Gastroesophageal sphincter (tissue), 4 donors: Measurements from ENCODE around the gene C10orf71. TPM values are rescaled to one million over a fixed set of nuclear protein-coding genes. Genes with fewer than 3 reads are reported as not detected.

Experiments
- ATAC-seq: fragments of 150-250 bp; one replicate; pipeline ENCODE4 v1.9.1; 2016; ENCODE audit warnings: mild to moderate bottlenecking, moderate library complexity
- H3K27ac ChIP-seq, 4 donors: fragments of 200-600 bp; sonication (generic) in 3 of 4; 1 replicate in 3 of 4; 2 replicates in 1 of 4; pipeline ENCODE4 v1.5.1; 2016 to 2019
- H3K27me3 ChIP-seq: fragments of 200-600 bp; sonication (generic); one replicate; pipeline ENCODE4 v1.5.1; 2019
- H3K36me3 ChIP-seq, 2 donors: fragments of 200-600 bp; sonication (generic); one replicate each; pipeline ENCODE4 v1.5.1; 2019; ENCODE audit warnings: control low read depth in 1 of 2
- H3K4me1 ChIP-seq, 3 donors: fragments of 200-600 bp; sonication (generic); 1 replicate in 2 of 3; 2 replicates in 1 of 3; pipeline ENCODE4 v1.5.1; 2016 to 2019; ENCODE audit warnings: control low read depth in 2 of 3
- H3K4me3 ChIP-seq, 2 donors: fragments of 200-600 bp; sonication (generic); one replicate each; pipeline ENCODE4 v1.5.1; 2019; ENCODE audit warnings: mild to moderate bottlenecking in 1 of 2, moderate library complexity in 1 of 2
- H3K9me3 ChIP-seq, 3 donors: fragments of 200-600 bp; sonication (generic); one replicate each; pipeline ENCODE4 v1.5.1; 2017 to 2019; ENCODE audit warnings: control low read depth in 2 of 3
- EP300 ChIP-seq: sonication (generic); formaldehyde crosslinking; IDR thresholded peaks from one replicate; pipeline ENCODE4 v1.6.1; 2017; ENCODE audit warnings: antibody characterized with exemption, mild to moderate bottlenecking
- POLR2A ChIP-seq, 2 donors: fragments of 450-650 bp; IDR thresholded peaks; one replicate each; pipeline ENCODE4 v1.6.1; 2017; ENCODE audit warnings: antibody characterized with exemption in 2 of 2, mild to moderate bottlenecking in 2 of 2, moderate library complexity in 1 of 2
- POLR2AphosphoS5 ChIP-seq: sonication (generic); formaldehyde crosslinking; IDR thresholded peaks from one replicate; pipeline ENCODE4 v1.6.1; 2017; ENCODE audit warnings: antibody characterized with exemption
- WGBS, 2 donors: methylation state at CpG; one replicate each; pipeline ENCODE4 v1.1.5; 2018; ENCODE audit warnings: low coverage in 1 of 2; 5-methylcytosine and 5-hydroxymethylcytosine counted together
- total RNA-seq, 4 donors: library from RNA; depleted of rRNA; stranded (reverse); fragments of >200 nt; gene quantifications; one replicate each; pipeline ENCODE4 v1.1.0, GENCODE V29; 2016
- TF ChIP-seq, protein P1 (sequence below), 4 experiments: fragments of 200-600 bp in 2 of 4; fragments of 450-650 bp in 2 of 4; sonication (generic) in 1 of 4; IDR thresholded peaks; one replicate each; pipeline ENCODE4 v1.5.1; 2017 to 2019; ENCODE audit warnings: antibody characterized with exemption in 4 of 4, mild to moderate bottlenecking in 2 of 4, moderate library complexity in 2 of 4

The C10orf71 gene
- total RNA-seq, 4 donors from 2014 or later = 0.08 to 0.27 TPM; not detected in 2

GRCh38 chr10:49254556-49255318 is 44.2 kb upstream of the C10orf71 start:
- no peak for ATAC-seq
- no peaks in the 10 kb centered on the region for H3K27me3 ChIP-seq
- H3K4me1 ChIP-seq = no peaks in the 10 kb centered on the region
- no peaks in the 10 kb centered on the region for H3K36me3 ChIP-seq
- H3K9me3 ChIP-seq = no peaks in the 10 kb centered on the region
- WGBS, 2 donors = 44 to 59% methylated on average over 8 to 10 of the region's 14 CpGs
- no peak overlapping the region for H3K4me3 ChIP-seq
- H3K27ac ChIP-seq = no peak overlapping the region
- TF ChIP-seq POLR2AphosphoS5 = no peak
- TF ChIP-seq, protein P1, sequence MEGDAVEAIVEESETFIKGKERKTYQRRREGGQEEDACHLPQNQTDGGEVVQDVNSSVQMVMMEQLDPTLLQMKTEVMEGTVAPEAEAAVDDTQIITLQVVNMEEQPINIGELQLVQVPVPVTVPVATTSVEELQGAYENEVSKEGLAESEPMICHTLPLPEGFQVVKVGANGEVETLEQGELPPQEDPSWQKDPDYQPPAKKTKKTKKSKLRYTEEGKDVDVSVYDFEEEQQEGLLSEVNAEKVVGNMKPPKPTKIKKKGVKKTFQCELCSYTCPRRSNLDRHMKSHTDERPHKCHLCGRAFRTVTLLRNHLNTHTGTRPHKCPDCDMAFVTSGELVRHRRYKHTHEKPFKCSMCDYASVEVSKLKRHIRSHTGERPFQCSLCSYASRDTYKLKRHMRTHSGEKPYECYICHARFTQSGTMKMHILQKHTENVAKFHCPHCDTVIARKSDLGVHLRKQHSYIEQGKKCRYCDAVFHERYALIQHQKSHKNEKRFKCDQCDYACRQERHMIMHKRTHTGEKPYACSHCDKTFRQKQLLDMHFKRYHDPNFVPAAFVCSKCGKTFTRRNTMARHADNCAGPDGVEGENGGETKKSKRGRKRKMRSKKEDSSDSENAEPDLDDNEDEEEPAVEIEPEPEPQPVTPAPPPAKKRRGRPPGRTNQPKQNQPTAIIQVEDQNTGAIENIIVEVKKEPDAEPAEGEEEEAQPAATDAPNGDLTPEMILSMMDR (IDR thresholded peaks at IDR 0.05) = no peak

GRCh38 chr10:49255883-49256282 is 43.1 kb upstream of the C10orf71 start:
- no peaks in the 10 kb centered on the region for H3K36me3 ChIP-seq
- no peak for ATAC-seq
- WGBS, 2 donors = 31 to 50% methylated on average over 2 to 3 of the region's 3 CpGs
- H3K4me3 ChIP-seq = no peak overlapping the region
- no peak overlapping the region for H3K27ac ChIP-seq
- no peaks in the 10 kb centered on the region for H3K9me3 ChIP-seq
- TF ChIP-seq, protein P1 (IDR thresholded peaks at IDR 0.05) = no peak
- no peak for TF ChIP-seq EP300
- no peak for TF ChIP-seq POLR2A (IDR thresholded peaks at IDR 0.05)
- no peak for TF ChIP-seq POLR2AphosphoS5
- H3K27me3 ChIP-seq = no peaks in the 10 kb centered on the region
- no peaks in the 10 kb centered on the region for H3K4me1 ChIP-seq

- 94 to 100% methylated on average over 1 of the region's 1 CpG for WGBS, 2 donors
- Histone ChIP-seq H3K9me3 (no peaks in the 10 kb centered on the region), H3K27me3 (no peaks in the 10 kb centered on the region), H3K4me3 (no peak overlapping the region), H3K27ac (no peak overlapping the region), H3K36me3 (no peaks in the 10 kb centered on the region), H3K4me1 (no peaks in the 10 kb centered on the region)
- TF ChIP-seq POLR2A (IDR thresholded peaks at IDR 0.05) = no peak
- TF ChIP-seq, protein P1 (IDR thresholded peaks at IDR 0.05) = no peak
- TF ChIP-seq POLR2AphosphoS5 = no peak
- ATAC-seq = no peak
Measured at GRCh38 chr10:49257154-49257553, 41.8 kb upstream of the C10orf71 start.

- no peak for ATAC-seq
- H3K9me3 ChIP-seq = no peaks in the 10 kb centered on the region
- no peaks in the 10 kb centered on the region for H3K27me3 ChIP-seq
- 75 to 91% methylated on average over 3 to 5 of the region's 11 CpGs for WGBS, 2 donors
- no peak for TF ChIP-seq EP300
- no peak for TF ChIP-seq POLR2A (IDR thresholded peaks at IDR 0.05)
- TF ChIP-seq, protein P1 (IDR thresholded peaks at IDR 0.05) = no peak
- H3K27ac ChIP-seq = no peak overlapping the region
- no peaks in the 10 kb centered on the region for H3K36me3 ChIP-seq
- H3K4me3 ChIP-seq = no peak overlapping the region
- no peaks in the 10 kb centered on the region for H3K4me1 ChIP-seq
Measured at GRCh38 chr10:49257626-49258349, 41.2 kb upstream of the C10orf71 start.

DNA sequence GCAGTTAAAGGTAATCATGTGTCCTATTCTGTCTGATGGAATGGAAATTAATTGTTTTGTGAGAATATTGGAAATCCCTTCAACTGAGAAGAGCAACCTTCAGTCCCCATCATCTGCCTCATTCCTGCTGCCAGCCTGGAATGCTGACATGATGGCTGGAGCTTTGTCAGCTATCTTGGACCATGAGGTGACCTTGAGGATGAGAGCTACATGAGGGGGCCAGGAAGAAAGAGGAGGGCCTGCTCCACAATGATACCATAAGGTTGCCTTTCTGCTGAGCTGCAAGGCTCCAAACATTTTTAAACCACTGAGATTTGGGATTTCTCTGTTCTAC is 40.7 kb upstream of the C10orf71 start:
- Histone ChIP-seq H3K27ac (no peak overlapping the region), H3K36me3 (no peaks in the 10 kb centered on the region), H3K27me3 (no peaks in the 10 kb centered on the region), H3K4me3 (no peak overlapping the region), H3K4me1 (no peaks in the 10 kb centered on the region), H3K9me3 (no peaks in the 10 kb centered on the region)
- no peak for TF ChIP-seq EP300
- TF ChIP-seq, protein P1 (IDR thresholded peaks at IDR 0.05) = no peak
- TF ChIP-seq POLR2AphosphoS5 = no peak
- TF ChIP-seq POLR2A (IDR thresholded peaks at IDR 0.05) = no peak
- ATAC-seq = no peak
